GM23338 (cell line): ENCODE measurements around the gene HRK. TPM values are rescaled to one million over a fixed set of nuclear protein-coding genes. Genes with fewer than 3 reads are reported as not detected.

Source experiments
- ATAC-seq: fragments of 200-7000 bp; cut with Tn5 transposase; 3 replicates; pipeline ENCODE4 v1.9.1; 2020
- DNase-seq: peaks from one replicate; pipeline ENCODE4 v3.0.0-alpha.2; 2015; ENCODE audit warnings: low spot score
- H2AFZ ChIP-seq: fragments of 200-600 bp; sonication (generic); 2 replicates; pipeline ENCODE4 v1.8.0; 2016; ENCODE audit warnings: antibody characterized with exemption, mild to moderate bottlenecking, moderate library complexity
- H3F3A ChIP-seq: fragments of 200-600 bp; sonication (generic); replicated peaks from 2 replicates; pipeline ENCODE4 v1.8.0; 2017; ENCODE audit warnings: antibody characterized with exemption, mixed run types, low read depth
- H3K27ac ChIP-seq: fragments of 200-600 bp; sonication (generic); 2 replicates; pipeline ENCODE4 v1.6.1; 2016; ENCODE audit warnings: low read depth
- H3K27me3 ChIP-seq: fragments of 200-600 bp; sonication (generic); 2 replicates; pipeline ENCODE4 v1.8.0; 2016; ENCODE audit warnings: mild to moderate bottlenecking, mixed run types, moderate library complexity; ENCODE audit not compliant: insufficient read depth
- H3K36me3 ChIP-seq: fragments of 200-600 bp; sonication (generic); 2 replicates; pipeline ENCODE4 v1.8.0; 2016; ENCODE audit warnings: mild to moderate bottlenecking; ENCODE audit not compliant: insufficient read depth
- H3K4me1 ChIP-seq: fragments of 200-600 bp; sonication (generic); 2 replicates; pipeline ENCODE4 v1.8.0; 2016; ENCODE audit warnings: mild to moderate bottlenecking, moderate library complexity; ENCODE audit not compliant: insufficient read depth
- H3K4me2 ChIP-seq: fragments of 200-600 bp; sonication (generic); 2 replicates; pipeline ENCODE4 v1.7.1; 2017; ENCODE audit warnings: mixed run types
- H3K4me3 ChIP-seq: fragments of 200-600 bp; sonication (generic); 2 replicates; pipeline ENCODE4 v1.6.1; 2016; ENCODE audit warnings: mixed run types
- H3K79me2 ChIP-seq: fragments of 200-600 bp; sonication (generic); replicated peaks from 2 replicates; pipeline ENCODE4 v1.8.0; 2017; ENCODE audit warnings: mild to moderate bottlenecking; ENCODE audit not compliant: insufficient read depth
- H3K9me2 ChIP-seq: fragments of 200-600 bp; sonication (generic); 2 replicates; pipeline ENCODE4 v1.8.0; 2017; ENCODE audit not compliant: insufficient read depth
- H4K20me1 ChIP-seq: fragments of 200-600 bp; sonication (generic); replicated peaks from 2 replicates; pipeline ENCODE4 v1.8.0; 2017; ENCODE audit warnings: mild to moderate bottlenecking; ENCODE audit not compliant: insufficient read depth
- H3K27ac Mint-ChIP-seq: 2 replicates; pipeline ENCODE4 v1.8.0; 2020; ENCODE audit warnings: inconsistent platforms, mild to moderate bottlenecking, moderate library complexity, mixed read lengths
- H3K27me3 Mint-ChIP-seq: 3 replicates; pipeline ENCODE4 v1.8.0; 2022; ENCODE audit warnings: low read depth, mild to moderate bottlenecking, moderate library complexity, mixed read lengths, inconsistent platforms; ENCODE audit not compliant: insufficient read depth, poor library complexity
- H3K36me3 Mint-ChIP-seq: 3 replicates; pipeline ENCODE4 v1.8.0; 2021; ENCODE audit warnings: low read depth, mild to moderate bottlenecking, inconsistent platforms, moderate library complexity, mixed read lengths
- H3K4me1 Mint-ChIP-seq: 3 replicates; pipeline ENCODE4 v1.8.0; 2020; ENCODE audit warnings: mild to moderate bottlenecking, inconsistent platforms, mixed read lengths
- H3K4me3 Mint-ChIP-seq: 3 replicates; pipeline ENCODE4 v1.8.0; 2021; ENCODE audit warnings: moderate library complexity, mild to moderate bottlenecking, inconsistent platforms, mixed read lengths
- H3K9me3 Mint-ChIP-seq: 3 replicates; pipeline ENCODE4 v1.8.0; 2020; ENCODE audit warnings: moderate library complexity, mild to moderate bottlenecking, inconsistent platforms, mixed read lengths
- CREB1 ChIP-seq: fragments of 250-450 bp; sonication (Bioruptor Pico); IDR thresholded peaks from 2 replicates; pipeline ENCODE4 v1.5.0; 2020; ENCODE audit warnings: low read depth, mild to moderate bottlenecking, moderate library complexity
- CTCF ChIP-seq, 2 experiments: fragments of 200-600 bp in 1 of 2; sonication (generic) in 1 of 2; conservative IDR thresholded peaks; 2 replicates each; pipeline versions ENCODE4 v1.5.1 to v1.6.1; 2016 to 2017; ENCODE audit warnings: antibody characterized with exemption in 2 of 2, low read depth in 2 of 2, mild to moderate bottlenecking in 2 of 2, moderate library complexity in 1 of 2
- ETS1 ChIP-seq: IDR thresholded peaks from 2 replicates; pipeline ENCODE4 v1.6.1; 2016; ENCODE audit warnings: antibody characterized with exemption
- EZH2 ChIP-seq: fragments of 200-600 bp; sonication (generic); IDR thresholded peaks from one replicate; pipeline ENCODE4 v1.8.0; 2017; ENCODE audit warnings: antibody characterized with exemption, mild to moderate bottlenecking, low read depth; ENCODE audit not compliant: unreplicated experiment
- EZH2phosphoT487 ChIP-seq: fragments of 200-600 bp; sonication (generic); IDR thresholded peaks from one replicate; pipeline ENCODE4 v1.8.1; 2018; ENCODE audit warnings: antibody characterized with exemption; ENCODE audit not compliant: unreplicated experiment
- JUNB ChIP-seq: IDR thresholded peaks from one replicate; pipeline ENCODE4 v1.6.1; 2016; ENCODE audit warnings: antibody characterized with exemption; ENCODE audit not compliant: unreplicated experiment
- NANOG ChIP-seq: IDR thresholded peaks from 2 replicates; pipeline ENCODE4 v1.6.1; 2016; ENCODE audit warnings: antibody characterized with exemption, borderline replicate concordance
- POLR2AphosphoS5 ChIP-seq: IDR thresholded peaks from 2 replicates; pipeline ENCODE4 v1.6.1; 2016; ENCODE audit warnings: antibody characterized with exemption, low read depth
- REST ChIP-seq: IDR thresholded peaks from one replicate; pipeline ENCODE4 v1.6.1; 2018; ENCODE audit warnings: antibody characterized with exemption; ENCODE audit not compliant: unreplicated experiment
- STAT1 ChIP-seq: IDR thresholded peaks from one replicate; pipeline ENCODE4 v1.6.1; 2016; ENCODE audit warnings: antibody characterized with exemption; ENCODE audit not compliant: unreplicated experiment
- ZNF114 ChIP-seq: fragments of 250-450 bp; sonication (Bioruptor Pico); IDR thresholded peaks from 2 replicates; pipeline ENCODE4 v1.5.0; 2020; ENCODE audit warnings: mild to moderate bottlenecking, moderate library complexity
- ZNF331 ChIP-seq: fragments of 250-450 bp; sonication (Bioruptor Pico); IDR thresholded peaks from 2 replicates; pipeline ENCODE4 v1.5.0; 2020; ENCODE audit warnings: low read depth, mild to moderate bottlenecking, moderate library complexity
- ZNF462 ChIP-seq: fragments of 250-450 bp; sonication (Bioruptor Pico); IDR thresholded peaks from 2 replicates; pipeline ENCODE4 v1.5.0; 2020; ENCODE audit warnings: mild to moderate bottlenecking, moderate library complexity
- polyA plus RNA-seq: library from polyadenylated mRNA; unstranded; fragments of >200 nt; fragmentation: Nextera tagmentation; extraction: Ambion mirVana; gene quantifications from 2 replicates; pipeline ENCODE4 v1.2.1, GENCODE V29; 2016
- total RNA-seq: library from RNA; depleted of rRNA; stranded (reverse); fragments of >200 nt; shearing (Covaris generic); gene quantifications from 2 replicates; pipeline ENCODE4 v1.2.3, GENCODE V29; 2014

The HRK gene
- total and polyA plus RNA-seq, 2 experiments from 2014 or later, result 1.7 to 1.9 TPM

- peaks cover 3% of the 10 kb centered on the region; the same call in 1 of the 2 replicates for H4K20me1 ChIP-seq
- ATAC-seq, result no peak
- peaks cover 6% of the 10 kb centered on the region; the same call in 1 of the 2 replicates for H3K4me1 ChIP-seq
- H3F3A ChIP-seq, result 0 out of 2 replicates have a peak, but pooled peaks cover 4% of the 10 kb centered on the region
- peak overlapping the region; percentile 20; the same call in 1 of the 2 replicates for H3K27ac ChIP-seq
- Mint-ChIP-seq H3K4me3 (no peak overlapping the region), H3K9me3 (no peaks in the 10 kb centered on the region), H3K27me3 (no peaks in the 10 kb centered on the region), H3K27ac (no peak overlapping the region), H3K4me1 (peaks cover 23% of the 10 kb centered on the region), H3K36me3 (peaks cover 14% of the 10 kb centered on the region; the same call in 2 of the 3 replicates)
- H3K4me2 ChIP-seq, result no peak overlapping the region
- H3K36me3 ChIP-seq, result no peaks in the 10 kb centered on the region
- H3K79me2 ChIP-seq, result peaks cover 10% of the 10 kb centered on the region
- no peaks in the 10 kb centered on the region for H3K27me3 ChIP-seq
- TF ChIP-seq ZNF331 (no peak), EZH2 (no peak), CREB1 (no peak), ETS1 (no peak), REST (no peak), STAT1 (no peak), ZNF462 (CRISPR knock-in tag) (no peak), JUNB (no peak), NANOG (no peak), CTCF (conservative IDR thresholded peaks at IDR 0.05; ENCODE audit: low read depth in 2 of 2) (no peak), EZH2phosphoT487 (no peak), POLR2AphosphoS5 (no peak), ZNF114 (no peak)
- no peak for DNase-seq
- no peak overlapping the region for H2AFZ ChIP-seq
- no peaks in the 10 kb centered on the region for H3K9me2 ChIP-seq
- H3K4me3 ChIP-seq, result no peak overlapping the region
Measured at GRCh38 chr12:116919247-116919661, 38.0 kb upstream of the HRK start.
